ENCODE results near the gene OTULIN. TPM values are rescaled to one million over a fixed set of nuclear protein-coding genes. Genes with fewer than 3 reads are reported as not detected.

Gene OTULIN
- total RNA-seq, 4 donors from 2014 or later: 23.9 to 38.6 (median 34.5) TPM

DNA sequence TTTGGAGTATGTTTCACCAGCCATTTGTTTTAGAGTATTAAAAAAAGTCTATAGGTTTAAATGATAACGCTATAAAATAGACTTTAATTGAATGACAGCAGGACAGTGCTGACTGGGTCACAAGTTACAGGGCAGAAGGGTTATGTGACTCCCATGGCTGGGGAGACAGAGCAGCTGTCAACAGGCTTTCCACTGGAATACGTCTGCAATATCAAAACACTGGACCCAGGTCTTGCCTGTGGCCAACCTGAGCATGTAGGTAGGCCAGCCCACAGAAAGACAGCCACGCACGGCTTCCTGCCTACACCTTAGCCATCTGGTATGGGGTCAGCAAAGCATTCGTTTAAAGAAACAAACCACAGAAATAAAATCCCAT is 80.7 kb downstream of the OTULIN start:
- Histone ChIP-seq H3K9me3 (no peaks in the 10 kb centered on the region), H3K27me3 (no peaks in the 10 kb centered on the region), H3K4me1 (peaks cover 0 to 18% (median 5%) of the 10 kb centered on the region in 3 donors), H3K27ac (no peak overlapping the region), H3K4me3 (no peak overlapping the region), H3K36me3 (peaks cover 0 to 82% (median 9%) of the 10 kb centered on the region in 3 donors)
- intact Hi-C loops (cut with DNase I): no loop called here
- TF ChIP-seq CTCF (IDR thresholded peaks at IDR 0.05) (no peak), POLR2A (IDR thresholded peaks at IDR 0.05) (no peak)
- DNase-seq: no peak
- WGBS, 2 donors: 82 to 85% methylated on average over 5 of the region's 5 CpGs

- DNase-seq: no peak
- intact Hi-C loops (cut with DNase I): no loop called here
- Histone ChIP-seq H3K36me3 (peaks cover 0 to 82% (median 9%) of the 10 kb centered on the region in 3 donors), H3K4me1 (peaks cover 0 to 18% (median 5%) of the 10 kb centered on the region in 3 donors), H3K4me3 (no peak overlapping the region), H3K27me3 (no peaks in the 10 kb centered on the region), H3K27ac (no peak overlapping the region), H3K9me3 (no peaks in the 10 kb centered on the region)
- TF ChIP-seq POLR2A (IDR thresholded peaks at IDR 0.05) (no peak), CTCF (IDR thresholded peaks at IDR 0.05) (no peak)
- 90 to 95% methylated on average over 7 to 14 of the region's 14 CpGs for WGBS, 2 donors
Observed at GRCh38 chr5:14745753-14746152, 81.2 kb downstream of the OTULIN start.

- Histone ChIP-seq H3K27me3 (no peaks in the 10 kb centered on the region), H3K27ac (no peak overlapping the region), H3K4me3 (no peak overlapping the region), H3K4me1 (peaks cover 0 to 18% (median 5%) of the 10 kb centered on the region in 3 donors), H3K9me3 (no peaks in the 10 kb centered on the region), H3K36me3 (peaks cover 0 to 80% (median 5%) of the 10 kb centered on the region in 3 donors)
- TF ChIP-seq CTCF (IDR thresholded peaks at IDR 0.05): no peak
- TF ChIP-seq POLR2A (IDR thresholded peaks at IDR 0.05): no peak
- WGBS, 2 donors: 50 to 80% methylated on average over 5 to 8 of the region's 12 CpGs
- DNase-seq: no peak
- intact Hi-C loops (cut with DNase I): no loop called here
Observed at GRCh38 chr5:14748180-14748900, 83.8 kb downstream of the OTULIN start.

Other genes starting within 250 kb of the OTULIN start
- 10 to 100 TPM in 1 of 4 donors, 1 to 10 TPM in 2, under 1 TPM in 1; 0.79 to 17.1 (median 4.5) TPM for gene OTULINL, start 82.9 kb upstream of the OTULIN start, total RNA-seq
- 10 to 100 TPM; 10.0 to 38.0 (median 16.7) TPM for gene ANKH, start 207.1 kb downstream of the OTULIN start, total RNA-seq

Data from esophagus squamous epithelium (tissue), 5 donors.